GM11168 (cell line): ENCODE data around the gene MYCBP2.

Experiments used
- in situ Hi-C: fragments of 300-500 bp; cut with MboI; formaldehyde crosslinking; loops from one replicate; pipeline ENCODE4 v1.12.0; 2022; ENCODE audit warnings: low sequenced_read_pairs; ENCODE audit not compliant: unreplicated experiment

MYCBP2 gene, protein sequence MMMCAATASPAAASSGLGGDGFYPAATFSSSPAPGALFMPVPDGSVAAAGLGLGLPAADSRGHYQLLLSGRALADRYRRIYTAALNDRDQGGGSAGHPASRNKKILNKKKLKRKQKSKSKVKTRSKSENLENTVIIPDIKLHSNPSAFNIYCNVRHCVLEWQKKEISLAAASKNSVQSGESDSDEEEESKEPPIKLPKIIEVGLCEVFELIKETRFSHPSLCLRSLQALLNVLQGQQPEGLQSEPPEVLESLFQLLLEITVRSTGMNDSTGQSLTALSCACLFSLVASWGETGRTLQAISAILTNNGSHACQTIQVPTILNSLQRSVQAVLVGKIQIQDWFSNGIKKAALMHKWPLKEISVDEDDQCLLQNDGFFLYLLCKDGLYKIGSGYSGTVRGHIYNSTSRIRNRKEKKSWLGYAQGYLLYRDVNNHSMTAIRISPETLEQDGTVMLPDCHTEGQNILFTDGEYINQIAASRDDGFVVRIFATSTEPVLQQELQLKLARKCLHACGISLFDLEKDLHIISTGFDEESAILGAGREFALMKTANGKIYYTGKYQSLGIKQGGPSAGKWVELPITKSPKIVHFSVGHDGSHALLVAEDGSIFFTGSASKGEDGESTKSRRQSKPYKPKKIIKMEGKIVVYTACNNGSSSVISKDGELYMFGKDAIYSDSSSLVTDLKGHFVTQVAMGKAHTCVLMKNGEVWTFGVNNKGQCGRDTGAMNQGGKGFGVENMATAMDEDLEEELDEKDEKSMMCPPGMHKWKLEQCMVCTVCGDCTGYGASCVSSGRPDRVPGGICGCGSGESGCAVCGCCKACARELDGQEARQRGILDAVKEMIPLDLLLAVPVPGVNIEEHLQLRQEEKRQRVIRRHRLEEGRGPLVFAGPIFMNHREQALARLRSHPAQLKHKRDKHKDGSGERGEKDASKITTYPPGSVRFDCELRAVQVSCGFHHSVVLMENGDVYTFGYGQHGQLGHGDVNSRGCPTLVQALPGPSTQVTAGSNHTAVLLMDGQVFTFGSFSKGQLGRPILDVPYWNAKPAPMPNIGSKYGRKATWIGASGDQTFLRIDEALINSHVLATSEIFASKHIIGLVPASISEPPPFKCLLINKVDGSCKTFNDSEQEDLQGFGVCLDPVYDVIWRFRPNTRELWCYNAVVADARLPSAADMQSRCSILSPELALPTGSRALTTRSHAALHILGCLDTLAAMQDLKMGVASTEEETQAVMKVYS (N-terminal part only)

GRCh38 chr13:77326905-77327604 lies at the start of gene MYCBP2:
Gene MYCBP2 (minus strand): TSS chr13:77327094. CDS start chr13:77326775, 319 bp downstream.
- in situ Hi-C loops: loop anchor here (25.0 kb wide), 1 partner anchor 385 kb away; no protein-coding TSS in a partner anchor

GRCh38 chr13:77375560-77376108 lies 48.7 kb upstream of the MYCBP2 start:
- in situ Hi-C loops: no loop called here

- in situ Hi-C loops: no loop called here
Measured at GRCh38 chr13:77374786-77375185, 47.9 kb upstream of the MYCBP2 start.

- in situ Hi-C loops: no loop called here
Measured at GRCh38 chr13:77374339-77374738, 47.4 kb upstream of the MYCBP2 start.

DNA sequence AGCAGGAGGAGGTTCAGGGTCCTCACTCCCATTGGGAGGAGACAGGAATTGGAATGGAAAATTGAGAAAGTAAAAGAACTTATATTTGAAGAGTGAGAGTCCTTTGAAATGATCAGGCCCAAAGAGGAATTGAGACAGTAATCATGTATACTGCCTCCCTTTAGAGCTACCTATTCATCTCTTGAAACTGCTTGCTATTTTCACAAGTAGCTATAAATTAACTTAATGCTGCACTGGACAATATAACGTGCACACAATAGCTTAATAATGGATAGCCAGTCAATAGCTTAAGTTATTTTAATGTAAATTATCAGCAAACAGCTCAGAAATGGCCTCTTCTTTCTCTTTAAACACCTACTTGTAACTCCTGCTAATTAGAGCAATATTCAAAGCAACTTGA lies 46.6 kb upstream of the MYCBP2 start:
- in situ Hi-C loops: no loop called here

- in situ Hi-C loops: no loop called here
Measured at GRCh38 chr13:77372275-77372674, 45.4 kb upstream of the MYCBP2 start.

DNA sequence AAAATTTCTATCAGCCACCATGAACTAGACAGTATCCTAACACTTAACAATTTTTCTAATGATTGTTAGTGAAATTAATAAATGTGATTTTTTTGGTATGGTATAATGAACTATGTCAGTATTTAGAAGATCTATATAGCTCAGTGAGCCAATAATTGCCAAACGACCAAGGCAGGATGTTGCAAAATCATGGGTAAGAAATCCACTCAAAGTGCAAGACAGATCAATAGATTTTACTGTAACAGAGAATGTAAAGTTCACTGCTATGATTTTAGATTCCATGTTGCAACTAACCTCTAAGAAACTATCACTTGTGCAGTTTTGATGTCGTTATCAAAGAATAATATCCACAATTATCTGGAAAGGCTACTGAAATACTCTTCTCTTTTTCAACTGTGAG lies 44.0 kb upstream of the MYCBP2 start:
- in situ Hi-C loops: no loop called here

DNA sequence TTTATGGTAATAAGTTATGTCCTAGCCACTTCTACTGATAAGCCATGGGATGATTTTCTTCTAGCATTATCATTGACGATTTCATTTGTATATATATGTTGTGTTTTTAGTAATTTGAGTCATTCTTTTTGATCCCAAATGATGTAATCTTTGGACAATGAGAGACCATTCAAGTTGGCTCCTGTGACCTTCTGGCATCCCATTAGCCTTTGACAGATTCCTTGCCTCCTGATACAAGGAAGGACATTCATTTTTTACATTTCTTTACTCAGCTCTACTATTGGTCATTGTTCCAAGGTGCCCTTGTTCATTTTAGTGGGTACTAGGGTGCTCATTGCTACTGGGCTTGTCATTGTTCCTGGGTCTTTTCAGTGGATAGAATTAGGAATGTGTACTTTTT lies 35.3 kb upstream of the MYCBP2 start:
- in situ Hi-C loops: no loop called here

DNA sequence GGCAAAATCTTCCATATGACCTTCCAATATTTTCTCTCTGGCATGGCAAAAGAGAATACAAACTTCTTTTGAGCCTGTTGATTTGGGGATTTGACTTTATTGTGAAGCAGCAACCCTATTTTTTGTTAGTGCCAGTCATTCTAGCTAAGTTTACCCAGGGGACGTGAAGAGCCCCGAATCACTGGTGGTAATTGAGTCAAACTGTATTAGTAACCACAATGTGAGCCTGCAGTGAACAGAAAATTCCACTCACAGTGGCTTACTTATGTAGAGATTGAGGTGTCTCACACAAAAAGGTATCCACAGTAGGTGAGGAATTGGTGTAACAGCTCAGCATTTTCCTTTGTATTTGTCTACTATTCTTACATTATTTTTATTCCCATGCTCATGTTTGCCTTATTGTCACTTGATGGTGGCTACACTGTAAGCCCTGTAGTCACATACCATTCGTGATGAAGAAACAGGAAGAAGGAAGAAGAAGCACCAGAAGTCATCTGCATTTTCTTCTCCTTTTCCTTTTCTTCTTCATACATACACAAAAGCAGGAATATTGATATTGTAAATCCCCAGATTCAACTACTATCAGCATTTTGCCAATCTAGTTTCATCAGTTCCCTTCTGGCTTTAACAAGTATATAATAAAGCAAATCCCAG lies 33.3 kb upstream of the MYCBP2 start:
- in situ Hi-C loops: no loop called here

- in situ Hi-C loops: no loop called here
Measured at GRCh38 chr13:77359171-77359570, 32.3 kb upstream of the MYCBP2 start.

- in situ Hi-C loops: no loop called here
Measured at GRCh38 chr13:77358001-77358400, 31.1 kb upstream of the MYCBP2 start.

DNA sequence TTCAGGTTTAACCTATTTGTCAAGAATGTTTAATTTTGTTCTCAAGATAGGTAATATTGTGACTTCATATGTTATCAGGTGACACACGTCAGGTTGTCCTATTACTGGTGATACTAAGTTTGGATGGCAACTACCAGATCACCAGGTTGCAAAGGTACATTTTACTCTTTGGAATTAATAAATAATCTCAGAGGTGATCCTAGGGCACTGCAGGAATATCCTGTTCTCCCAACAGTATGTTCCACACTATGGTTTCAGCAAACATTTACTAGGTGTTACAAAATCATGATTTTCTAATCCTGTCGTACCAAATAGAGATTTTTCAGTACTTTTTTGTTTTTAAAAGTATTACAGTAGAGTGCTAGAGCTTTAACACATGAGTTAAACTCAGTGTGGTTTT lies 29.3 kb upstream of the MYCBP2 start:
- in situ Hi-C loops: no loop called here

GRCh38 chr13:77353995-77354394 lies 27.1 kb upstream of the MYCBP2 start:
- in situ Hi-C loops: no loop called here

DNA sequence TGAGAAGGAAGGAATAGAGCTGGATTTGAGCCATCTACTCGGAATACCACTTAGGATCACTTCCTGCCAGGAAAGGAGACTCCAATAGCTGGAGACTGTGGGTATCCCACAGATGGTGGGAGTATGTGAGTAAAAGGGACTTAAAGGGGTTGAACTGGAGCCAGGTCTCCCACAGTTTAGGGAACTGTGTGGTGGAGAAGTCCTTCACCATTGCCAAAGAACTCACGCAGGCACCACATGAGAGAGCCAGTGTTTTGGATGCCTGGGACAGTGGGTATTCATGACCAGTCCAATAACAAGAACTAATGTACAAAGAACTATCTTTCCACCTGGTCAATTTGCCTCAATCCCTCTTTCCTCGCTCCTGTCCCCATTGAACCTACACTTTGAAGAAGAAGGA lies 24.4 kb upstream of the MYCBP2 start:
- in situ Hi-C loops: no loop called here

GRCh38 chr13:77350811-77351210 lies 23.9 kb upstream of the MYCBP2 start:
- in situ Hi-C loops: no loop called here

GRCh38 chr13:77349365-77349764 lies 22.5 kb upstream of the MYCBP2 start:
- in situ Hi-C loops: loop anchor here (25.0 kb wide), 1 partner anchor 363 kb away; no protein-coding TSS in a partner anchor

- in situ Hi-C loops: loop anchor here (25.0 kb wide), 1 partner anchor 365 kb away; no protein-coding TSS in a partner anchor
Measured at GRCh38 chr13:77347351-77347750, 20.5 kb upstream of the MYCBP2 start.

- in situ Hi-C loops: loop anchor here (25.0 kb wide), 1 partner anchor 367 kb away; no protein-coding TSS in a partner anchor
Measured at GRCh38 chr13:77345150-77345780, 18.4 kb upstream of the MYCBP2 start.
